Measurements from ENCODE around the gene PTPRG. TPM values are rescaled to one million over a fixed set of nuclear protein-coding genes. Genes with fewer than 3 reads are reported as not detected.

The PTPRG gene
- total and polyA plus RNA-seq, 10 of the 15 experiments (the other 5 are each of a cell fraction or from before 2014, with no cell fraction given): 0.29 to 20.7 (median 1.4) TPM

GRCh38 chr3:62100282-62100989 lies 539.1 kb downstream of the PTPRG start (continued):
- peak; percentile 67; the same call in 1 of the 2 replicates for TF ChIP-seq RELB (IDR thresholded peaks at IDR 0.05; ENCODE audit: low read depth)
- TF ChIP-seq CHD2 (IDR thresholded peaks at IDR 0.05; ENCODE audit: borderline replicate concordance, low read depth, low read length): no peak
- TF ChIP-seq GATAD2B (conservative IDR thresholded peaks at IDR 0.05; ENCODE audit: low read depth): no peak
- 0 out of 2 replicates have a peak, but pooled peaks have one; percentile 23 for TF ChIP-seq NBN (IDR thresholded peaks at IDR 0.05)

- SMC1A ChIA-PET (ENCODE audit: uncharacterized antibody, unreplicated experiment): interaction anchor here (1.0 to 1.4 kb wide), 3 partner anchors 11 to 26 kb away, joined by 3 to 4 read pairs (median 3); no protein-coding TSS in a partner anchor
- in situ Hi-C loops (cut with MboI) (no loop called here), intact Hi-C loops (cut with micrococcal nuclease; ENCODE audit: unreplicated experiment) (no loop called here)
- CTCF ChIA-PET: no interaction called here
- RAD21 ChIA-PET (ENCODE audit: unreplicated experiment): interaction anchor here (0.9 to 1.0 kb wide), 2 partner anchors 15 to 169 kb away, joined by 3 to 5 read pairs; no protein-coding TSS in a partner anchor
- H3K9ac ChIP-seq (ENCODE audit: control insufficient read depth, insufficient read depth, low read length): no peak overlapping the region
- H3K36me3 ChIP-seq (ENCODE audit: control insufficient read depth in 2 of 2, insufficient read depth in 2 of 2, low read length in 1 of 2): no peaks in the 10 kb centered on the region
- no peak for DNase-seq (ENCODE audit: low read depth, low spot score)
- FAIRE-seq: no peak
- H4K20me1 ChIP-seq (ENCODE audit: control insufficient read depth, insufficient read depth): no peaks in the 10 kb centered on the region
- H3K4me2 ChIP-seq (ENCODE audit: control insufficient read depth, insufficient read depth): no peak overlapping the region
- no peak overlapping the region for H2AFZ ChIP-seq (ENCODE audit: control insufficient read depth, low read depth, low read length)
- no peaks in the 10 kb centered on the region for H3K27me3 ChIP-seq (replicated peaks in 1 of 2; ENCODE audit: control insufficient read depth in 2 of 2, insufficient read depth in 2 of 2, low read length in 1 of 2)
- POLR2A ChIA-PET: no interaction called here
- no peaks in the 10 kb centered on the region for H3K9me3 ChIP-seq (replicated peaks; ENCODE audit: control insufficient read depth, insufficient read depth, low read length)
- H3K27ac ChIP-seq (ENCODE audit: control insufficient read depth, insufficient read depth): no peak overlapping the region
- ATAC-seq: 0 out of 3 replicates have a peak, but pooled peaks have one; percentile 9
- H3K79me2 ChIP-seq (ENCODE audit: control insufficient read depth, insufficient read depth, low read length): no peaks in the 10 kb centered on the region
- H3K4me1 ChIP-seq (ENCODE audit: control insufficient read depth, insufficient read depth, low read length): no peaks in the 10 kb centered on the region
- no TSS peak for BruUV-seq (replicated peaks)
- WGBS (ENCODE audit: insufficient coverage, insufficient replicate concordance, low lambda C conversion rate, missing lambda C conversion rate): 0% methylated on average over 1 of the region's 1 CpG
- H3K4me3 ChIP-seq: no peak overlapping the region
- TF ChIP-seq IRF5 (IDR thresholded peaks at IDR 0.05; ENCODE audit: borderline replicate concordance) (no peak), BHLHE40 (IDR thresholded peaks at IDR 0.05; ENCODE audit: borderline replicate concordance in 1 of 2, low read depth in 2 of 2, low read length in 1 of 2) (no peak), JUND (IDR thresholded peaks at IDR 0.05; ENCODE audit: low read depth, low read length) (no peak), CTCF (IDR thresholded peaks at IDR 0.05 in 2 of 3, conservative IDR thresholded peaks at IDR 0.05 in 1 of 3; ENCODE audit: control insufficient read depth in 2 of 3, extremely low read depth in 1 of 3, insufficient read depth in 1 of 3, low read depth in 3 of 3, low read length in 3 of 3) (no peak), ASH2L (IDR thresholded peaks at IDR 0.05; ENCODE audit: borderline replicate concordance, low read depth) (no peak), ZBTB11 (CRISPR knock-in tag; IDR thresholded peaks at IDR 0.05) (no peak)
Measured at GRCh38 chr3:62101488-62101887, 540.1 kb downstream of the PTPRG start.
